ENCODE data around the gene TDRD7.

TDRD7 gene

DNA sequence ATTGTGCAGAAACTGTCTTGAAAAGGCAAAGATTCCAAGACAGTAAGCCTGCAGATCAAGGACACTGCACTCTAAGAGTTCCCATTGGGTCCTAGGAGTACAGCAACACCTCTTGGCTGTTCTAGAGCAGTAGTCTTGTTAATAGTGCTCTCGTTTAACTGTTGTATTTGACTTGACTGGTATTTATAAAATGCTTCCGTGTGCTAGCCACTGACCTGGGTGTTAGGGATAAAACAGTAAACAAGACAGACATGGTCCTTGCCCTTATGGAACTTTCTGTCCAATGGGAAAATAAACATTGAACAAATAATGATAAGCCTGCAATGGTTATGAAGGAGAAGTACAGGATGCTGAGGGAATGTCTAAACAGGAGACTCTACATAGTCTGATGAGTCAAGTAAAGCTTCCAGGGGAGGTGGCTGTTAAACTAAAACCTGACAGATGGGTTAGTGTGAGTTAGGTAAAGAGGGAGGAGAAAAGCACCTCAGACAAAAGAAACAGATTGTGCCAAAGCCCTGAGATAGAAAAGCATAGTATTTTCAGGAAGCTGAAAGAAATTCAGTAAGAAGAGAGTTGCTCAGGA is 33.3 kb downstream of the TDRD7 start:
- no peak overlapping the region for H3K27ac ChIP-seq (ENCODE audit: extremely low read depth, low read depth, low read length)
- peaks cover 0 to 9% of the 10 kb centered on the region in 2 experiments; a peak in 1 of 3 replicates for H3K36me3 ChIP-seq (ENCODE audit: control insufficient read depth in 2 of 2, insufficient read depth in 1 of 2, low read length in 2 of 2)
- ChIA-PET CTCF (interaction anchor here (0.9 to 2.5 kb wide), 3 partner anchors 23 to 588 kb away, joined by 3 to 13 read pairs (median 8); no protein-coding TSS in a partner anchor), POLR2A (no interaction called here)
- no peak overlapping the region for H3K4me3 ChIP-seq (ENCODE audit: low read depth, low read length)
- no peak for TF ChIP-seq ZNF266 (tag by site-specific recombination; IDR thresholded peaks at IDR 0.05; ENCODE audit: low read depth)
- no peak for TF ChIP-seq ZNF629 (tag by site-specific recombination; IDR thresholded peaks at IDR 0.05)
- no peak for TF ChIP-seq ZNF791 (tag by site-specific recombination; IDR thresholded peaks at IDR 0.05)
- no peak for TF ChIP-seq ZNF585B (tag by site-specific recombination; IDR thresholded peaks at IDR 0.05)
- no peak for TF ChIP-seq ZNF404 (tag by site-specific recombination; IDR thresholded peaks at IDR 0.05)
- TF ChIP-seq PBX3 (CRISPR knock-in tag; IDR thresholded peaks at IDR 0.05), result no peak
- TF ChIP-seq ZNF24 (tag by site-specific recombination; IDR thresholded peaks at IDR 0.05), result no peak
- TF ChIP-seq ZIC2 (tag by site-specific recombination; IDR thresholded peaks at IDR 0.05), result no peak
- no peak for TF ChIP-seq ZBTB21 (tag by site-specific recombination; IDR thresholded peaks at IDR 0.05)
- TF ChIP-seq ZNF580 (tag by site-specific recombination; IDR thresholded peaks at IDR 0.05), result no peak
- TF ChIP-seq ZNF140 (tag by site-specific recombination; IDR thresholded peaks at IDR 0.05), result no peak
- TF ChIP-seq ZNF660 (tag by site-specific recombination; IDR thresholded peaks at IDR 0.05), result no peak
- TF ChIP-seq EGR2 (tag by site-specific recombination; IDR thresholded peaks at IDR 0.05; ENCODE audit: low read depth), result no peak
- TF ChIP-seq ZNF18 (tag by site-specific recombination; IDR thresholded peaks at IDR 0.05), result no peak
- TF ChIP-seq ZNF423 (tag by site-specific recombination; IDR thresholded peaks at IDR 0.05), result no peak
- no peak for TF ChIP-seq ZNF558 (tag by site-specific recombination; IDR thresholded peaks at IDR 0.05)
- TF ChIP-seq ZNF670 (tag by site-specific recombination; IDR thresholded peaks at IDR 0.05; ENCODE audit: low read depth), result no peak
- no peaks in the 10 kb centered on the region for H3K4me1 ChIP-seq (ENCODE audit: control insufficient read depth, insufficient read depth, low read length)
- no peaks in the 10 kb centered on the region for H3K9me3 ChIP-seq (ENCODE audit: control insufficient read depth, insufficient read depth, low read depth, low read length)

GRCh38 chr9:97447001-97447400 is 35.1 kb downstream of the TDRD7 start:
- H3K36me3 ChIP-seq (ENCODE audit: control insufficient read depth in 2 of 2, insufficient read depth in 1 of 2, low read length in 2 of 2), result peaks cover 0 to 9% of the 10 kb centered on the region in 2 experiments; a peak in 1 of 3 replicates
- ChIA-PET POLR2A (interaction anchor here (0.6 kb wide), 1 partner anchor 134 kb away, joined by 5 read pairs; no protein-coding TSS in a partner anchor), CTCF (interaction anchor here (0.7 to 2.5 kb wide), 2 partner anchors 21 to 49 kb away, joined by 3 to 13 read pairs; no protein-coding TSS in a partner anchor)
- no peak overlapping the region for H3K27ac ChIP-seq (ENCODE audit: extremely low read depth, low read depth, low read length)
- no peaks in the 10 kb centered on the region for H3K9me3 ChIP-seq (ENCODE audit: control insufficient read depth, insufficient read depth, low read depth, low read length)
- TF ChIP-seq, protein P1, sequence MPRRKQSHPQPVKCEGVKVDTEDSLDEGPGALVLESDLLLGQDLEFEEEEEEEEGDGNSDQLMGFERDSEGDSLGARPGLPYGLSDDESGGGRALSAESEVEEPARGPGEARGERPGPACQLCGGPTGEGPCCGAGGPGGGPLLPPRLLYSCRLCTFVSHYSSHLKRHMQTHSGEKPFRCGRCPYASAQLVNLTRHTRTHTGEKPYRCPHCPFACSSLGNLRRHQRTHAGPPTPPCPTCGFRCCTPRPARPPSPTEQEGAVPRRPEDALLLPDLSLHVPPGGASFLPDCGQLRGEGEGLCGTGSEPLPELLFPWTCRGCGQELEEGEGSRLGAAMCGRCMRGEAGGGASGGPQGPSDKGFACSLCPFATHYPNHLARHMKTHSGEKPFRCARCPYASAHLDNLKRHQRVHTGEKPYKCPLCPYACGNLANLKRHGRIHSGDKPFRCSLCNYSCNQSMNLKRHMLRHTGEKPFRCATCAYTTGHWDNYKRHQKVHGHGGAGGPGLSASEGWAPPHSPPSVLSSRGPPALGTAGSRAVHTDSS (tag by site-specific recombination; IDR thresholded peaks at IDR 0.05), result no peak
- TF ChIP-seq SP3 (tag by site-specific recombination; IDR thresholded peaks at IDR 0.05), result no peak
- TF ChIP-seq ZNF157 (tag by site-specific recombination; IDR thresholded peaks at IDR 0.05), result no peak
- no peak for TF ChIP-seq ZNF23 (tag by site-specific recombination; IDR thresholded peaks at IDR 0.05; ENCODE audit: borderline replicate concordance)
- no peak for TF ChIP-seq ZNF654 (tag by site-specific recombination; IDR thresholded peaks at IDR 0.05; ENCODE audit: low read depth)
- no peak for TF ChIP-seq ZEB2 (tag by site-specific recombination; IDR thresholded peaks at IDR 0.05)
- no peak for TF ChIP-seq ZNF664 (tag by site-specific recombination; IDR thresholded peaks at IDR 0.05)
- no peak for TF ChIP-seq ZFP37 (tag by site-specific recombination; IDR thresholded peaks at IDR 0.05)
- TF ChIP-seq SCRT1 (tag by site-specific recombination; IDR thresholded peaks at IDR 0.05; ENCODE audit: borderline replicate concordance), result no peak
- no peak for TF ChIP-seq ZSCAN5A (tag by site-specific recombination; IDR thresholded peaks at IDR 0.05)
- no peak for TF ChIP-seq YY1 (tag by site-specific recombination; IDR thresholded peaks at IDR 0.05)
- no peak for TF ChIP-seq ZNF623 (tag by site-specific recombination; IDR thresholded peaks at IDR 0.05)
- TF ChIP-seq ZNF324 (tag by site-specific recombination; IDR thresholded peaks at IDR 0.05), result no peak
- TF ChIP-seq ZNF670 (tag by site-specific recombination; IDR thresholded peaks at IDR 0.05; ENCODE audit: low read depth), result no peak
- no peak for TF ChIP-seq TRIM28 (IDR thresholded peaks at IDR 0.05; ENCODE audit: borderline replicate concordance, low read length)
- no peak for TF ChIP-seq GLIS2 (tag by site-specific recombination; IDR thresholded peaks at IDR 0.05)
- no peak overlapping the region for H3K4me3 ChIP-seq (ENCODE audit: low read depth, low read length)
- H3K4me1 ChIP-seq (ENCODE audit: control insufficient read depth, insufficient read depth, low read length), result no peaks in the 10 kb centered on the region

All from HEK293 (cell line).